ENCODE data around the gene NOTCH1. TPM values are rescaled to one million over a fixed set of nuclear protein-coding genes. Genes with fewer than 3 reads are reported as not detected.

Gene NOTCH1
- total RNA-seq, 1 experiment from 2014 or later: 95.6 TPM

- no peak for TF ChIP-seq FOXP4 (CRISPR knock-in tag; IDR thresholded peaks at IDR 0.05)
- TF ChIP-seq ZNF232 (CRISPR knock-in tag; IDR thresholded peaks at IDR 0.05): no peak
- TF ChIP-seq, protein P1, sequence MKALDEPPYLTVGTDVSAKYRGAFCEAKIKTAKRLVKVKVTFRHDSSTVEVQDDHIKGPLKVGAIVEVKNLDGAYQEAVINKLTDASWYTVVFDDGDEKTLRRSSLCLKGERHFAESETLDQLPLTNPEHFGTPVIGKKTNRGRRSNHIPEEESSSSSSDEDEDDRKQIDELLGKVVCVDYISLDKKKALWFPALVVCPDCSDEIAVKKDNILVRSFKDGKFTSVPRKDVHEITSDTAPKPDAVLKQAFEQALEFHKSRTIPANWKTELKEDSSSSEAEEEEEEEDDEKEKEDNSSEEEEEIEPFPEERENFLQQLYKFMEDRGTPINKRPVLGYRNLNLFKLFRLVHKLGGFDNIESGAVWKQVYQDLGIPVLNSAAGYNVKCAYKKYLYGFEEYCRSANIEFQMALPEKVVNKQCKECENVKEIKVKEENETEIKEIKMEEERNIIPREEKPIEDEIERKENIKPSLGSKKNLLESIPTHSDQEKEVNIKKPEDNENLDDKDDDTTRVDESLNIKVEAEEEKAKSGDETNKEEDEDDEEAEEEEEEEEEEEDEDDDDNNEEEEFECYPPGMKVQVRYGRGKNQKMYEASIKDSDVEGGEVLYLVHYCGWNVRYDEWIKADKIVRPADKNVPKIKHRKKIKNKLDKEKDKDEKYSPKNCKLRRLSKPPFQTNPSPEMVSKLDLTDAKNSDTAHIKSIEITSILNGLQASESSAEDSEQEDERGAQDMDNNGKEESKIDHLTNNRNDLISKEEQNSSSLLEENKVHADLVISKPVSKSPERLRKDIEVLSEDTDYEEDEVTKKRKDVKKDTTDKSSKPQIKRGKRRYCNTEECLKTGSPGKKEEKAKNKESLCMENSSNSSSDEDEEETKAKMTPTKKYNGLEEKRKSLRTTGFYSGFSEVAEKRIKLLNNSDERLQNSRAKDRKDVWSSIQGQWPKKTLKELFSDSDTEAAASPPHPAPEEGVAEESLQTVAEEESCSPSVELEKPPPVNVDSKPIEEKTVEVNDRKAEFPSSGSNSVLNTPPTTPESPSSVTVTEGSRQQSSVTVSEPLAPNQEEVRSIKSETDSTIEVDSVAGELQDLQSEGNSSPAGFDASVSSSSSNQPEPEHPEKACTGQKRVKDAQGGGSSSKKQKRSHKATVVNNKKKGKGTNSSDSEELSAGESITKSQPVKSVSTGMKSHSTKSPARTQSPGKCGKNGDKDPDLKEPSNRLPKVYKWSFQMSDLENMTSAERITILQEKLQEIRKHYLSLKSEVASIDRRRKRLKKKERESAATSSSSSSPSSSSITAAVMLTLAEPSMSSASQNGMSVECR (CRISPR knock-in tag; IDR thresholded peaks at IDR 0.05; ENCODE audit: borderline replicate concordance): no peak
- no peak for TF ChIP-seq ZNF416 (CRISPR knock-in tag; IDR thresholded peaks at IDR 0.05)
- TF ChIP-seq, protein P2, sequence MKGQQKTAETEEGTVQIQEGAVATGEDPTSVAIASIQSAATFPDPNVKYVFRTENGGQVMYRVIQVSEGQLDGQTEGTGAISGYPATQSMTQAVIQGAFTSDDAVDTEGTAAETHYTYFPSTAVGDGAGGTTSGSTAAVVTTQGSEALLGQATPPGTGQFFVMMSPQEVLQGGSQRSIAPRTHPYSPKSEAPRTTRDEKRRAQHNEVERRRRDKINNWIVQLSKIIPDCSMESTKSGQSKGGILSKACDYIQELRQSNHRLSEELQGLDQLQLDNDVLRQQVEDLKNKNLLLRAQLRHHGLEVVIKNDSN (CRISPR knock-in tag; IDR thresholded peaks at IDR 0.05): no peak
- TF ChIP-seq ATF1 (CRISPR knock-in tag; IDR thresholded peaks at IDR 0.05): no peak
- no peak for TF ChIP-seq HMGA2 (CRISPR knock-in tag; IDR thresholded peaks at IDR 0.05)
- no peak for TF ChIP-seq CBFB (CRISPR knock-in tag; IDR thresholded peaks at IDR 0.05; ENCODE audit: low read depth)
- no peak for TF ChIP-seq TP53 (CRISPR knock-in tag; IDR thresholded peaks at IDR 0.05)
- no peak for TF ChIP-seq OVOL2 (CRISPR knock-in tag; IDR thresholded peaks at IDR 0.05; ENCODE audit: borderline replicate concordance)
- TF ChIP-seq PRDM15 (CRISPR knock-in tag; IDR thresholded peaks at IDR 0.05): no peak
- TF ChIP-seq, protein P3, sequence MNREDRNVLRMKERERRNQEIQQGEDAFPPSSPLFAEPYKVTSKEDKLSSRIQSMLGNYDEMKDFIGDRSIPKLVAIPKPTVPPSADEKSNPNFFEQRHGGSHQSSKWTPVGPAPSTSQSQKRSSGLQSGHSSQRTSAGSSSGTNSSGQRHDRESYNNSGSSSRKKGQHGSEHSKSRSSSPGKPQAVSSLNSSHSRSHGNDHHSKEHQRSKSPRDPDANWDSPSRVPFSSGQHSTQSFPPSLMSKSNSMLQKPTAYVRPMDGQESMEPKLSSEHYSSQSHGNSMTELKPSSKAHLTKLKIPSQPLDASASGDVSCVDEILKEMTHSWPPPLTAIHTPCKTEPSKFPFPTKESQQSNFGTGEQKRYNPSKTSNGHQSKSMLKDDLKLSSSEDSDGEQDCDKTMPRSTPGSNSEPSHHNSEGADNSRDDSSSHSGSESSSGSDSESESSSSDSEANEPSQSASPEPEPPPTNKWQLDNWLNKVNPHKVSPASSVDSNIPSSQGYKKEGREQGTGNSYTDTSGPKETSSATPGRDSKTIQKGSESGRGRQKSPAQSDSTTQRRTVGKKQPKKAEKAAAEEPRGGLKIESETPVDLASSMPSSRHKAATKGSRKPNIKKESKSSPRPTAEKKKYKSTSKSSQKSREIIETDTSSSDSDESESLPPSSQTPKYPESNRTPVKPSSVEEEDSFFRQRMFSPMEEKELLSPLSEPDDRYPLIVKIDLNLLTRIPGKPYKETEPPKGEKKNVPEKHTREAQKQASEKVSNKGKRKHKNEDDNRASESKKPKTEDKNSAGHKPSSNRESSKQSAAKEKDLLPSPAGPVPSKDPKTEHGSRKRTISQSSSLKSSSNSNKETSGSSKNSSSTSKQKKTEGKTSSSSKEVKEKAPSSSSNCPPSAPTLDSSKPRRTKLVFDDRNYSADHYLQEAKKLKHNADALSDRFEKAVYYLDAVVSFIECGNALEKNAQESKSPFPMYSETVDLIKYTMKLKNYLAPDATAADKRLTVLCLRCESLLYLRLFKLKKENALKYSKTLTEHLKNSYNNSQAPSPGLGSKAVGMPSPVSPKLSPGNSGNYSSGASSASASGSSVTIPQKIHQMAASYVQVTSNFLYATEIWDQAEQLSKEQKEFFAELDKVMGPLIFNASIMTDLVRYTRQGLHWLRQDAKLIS (CRISPR knock-in tag; IDR thresholded peaks at IDR 0.05; ENCODE audit: borderline replicate concordance): no peak
- no peak for TF ChIP-seq AR (CRISPR knock-in tag; IDR thresholded peaks at IDR 0.05)
- TF ChIP-seq CREM (CRISPR knock-in tag; IDR thresholded peaks at IDR 0.05): no peak
Measured at GRCh38 chr9:136488247-136489214, 57.3 kb downstream of the NOTCH1 start (continued).

Data from WTC11 (cell line).